Spleen (tissue), 11 donors: ENCODE results near the gene EPX. TPM values are rescaled to one million over a fixed set of nuclear protein-coding genes. Genes with fewer than 3 reads are reported as not detected.
A peak's percentile ranks its signal among the peaks of the same experiment; 100 is the strongest.

Experiments used
- DNase-seq: peaks from one replicate; pipeline ENCODE4 v3.0.0-alpha.2; 2020
- H3K27ac ChIP-seq, 8 donors: fragments of 200-600 bp; sonication (generic) in 7 of 8; 1 replicate in 4 of 8; 2 replicates in 4 of 8; pipeline versions ENCODE4 v1.5.0 to v1.8.0; 2016 to 2021; ENCODE audit warnings: inconsistent platforms in 4 of 8, mild to moderate bottlenecking in 4 of 8, moderate library complexity in 1 of 8
- H3K27me3 ChIP-seq, 7 donors: fragments of 200-600 bp; sonication (generic) in 6 of 7; replicated peaks in 1 of 7; 1 replicate in 4 of 7; 2 replicates in 3 of 7; pipeline versions ENCODE4 v1.5.0 to v1.8.0; 2016 to 2021; ENCODE audit warnings: inconsistent platforms in 3 of 7, mild to moderate bottlenecking in 1 of 7
- H3K36me3 ChIP-seq, 6 donors: fragments of 200-600 bp; sonication (generic) in 5 of 6; 1 replicate in 4 of 6; 2 replicates in 2 of 6; pipeline versions ENCODE4 v1.5.0 to v1.8.0; 2016 to 2021; ENCODE audit warnings: inconsistent platforms in 2 of 6
- H3K4me1 ChIP-seq, 6 donors: fragments of 200-600 bp; sonication (generic) in 5 of 6; 1 replicate in 3 of 6; 2 replicates in 3 of 6; pipeline versions ENCODE4 v1.5.0 to v1.8.0; 2016 to 2021; ENCODE audit warnings: inconsistent platforms in 3 of 6
- H3K4me3 ChIP-seq, 8 donors: fragments of 200-600 bp; sonication (generic) in 7 of 8; 1 replicate in 4 of 8; 2 replicates in 4 of 8; pipeline versions ENCODE4 v1.5.0 to v1.8.0; 2016 to 2021; ENCODE audit warnings: inconsistent platforms in 4 of 8, mild to moderate bottlenecking in 4 of 8, moderate library complexity in 2 of 8
- H3K9me3 ChIP-seq, 8 donors: fragments of 200-600 bp; sonication (generic) in 7 of 8; 1 replicate in 4 of 8; 2 replicates in 4 of 8; pipeline versions ENCODE4 v1.5.0 to v1.8.0; 2016 to 2021; ENCODE audit warnings: inconsistent platforms in 4 of 8
- POLR2A ChIP-seq, 3 donors: fragments of 450-650 bp; IDR thresholded peaks; one replicate each; pipeline ENCODE4 v1.5.1; 2017; ENCODE audit warnings: antibody characterized with exemption in 3 of 3, mild to moderate bottlenecking in 1 of 3
- POLR2AphosphoS5 ChIP-seq, 3 donors: sonication (generic); formaldehyde crosslinking; IDR thresholded peaks; one replicate each; pipeline ENCODE4 v1.5.1; 2017; ENCODE audit warnings: antibody characterized with exemption in 3 of 3
- WGBS, 5 donors: extraction: QIAGEN DNeasy Blood & Tissue Kit in 3 of 5; methylation state at CpG; one replicate each; pipeline versions ENCODE4 v1.1.5 to v1.1.7; 2013 to 2018; 5-methylcytosine and 5-hydroxymethylcytosine counted together
- intact Hi-C: fragments of 100-400 bp; cut with DNase I; formaldehyde crosslinking; loops from one replicate; pipeline ENCODE4 v1.15.0; 2023; ENCODE audit warnings: low total_unique reads
- polyA plus RNA-seq, 3 donors: library from polyadenylated mRNA; stranded (reverse); fragments of 200-250 nt; gene quantifications; one replicate each; pipeline ENCODE4 v1.2.1, GENCODE V29; 2013
- total RNA-seq, 7 donors: library from RNA; depleted of rRNA in 3 of 7; stranded (reverse); fragments of >200 nt in 3 of 7; fragmentation: NEBNext Ultra II Directional in 4 of 7; extraction: Animal tissue kit (Norgen Biotek cat#: 25700) in 4 of 7; gene quantifications; one replicate each; pipeline versions ENCODE4 v1.1.0 to v1.2.1, GENCODE V29; 2016 to 2021
- TF ChIP-seq, protein P1 (sequence below), 11 experiments: fragments of 200-600 bp in 7 of 11; fragments of 450-650 bp in 4 of 11; sonication (generic) in 4 of 11; IDR thresholded peaks in 8 of 11; conservative IDR thresholded peaks in 3 of 11; 1 replicate in 7 of 11; 2 replicates in 4 of 11; pipeline versions ENCODE4 v1.4.0 to v1.8.0; 2016 to 2021; ENCODE audit warnings: antibody characterized with exemption in 11 of 11, inconsistent platforms in 4 of 11, mild to moderate bottlenecking in 1 of 11
- donor health status: healthy with polysubstance abuse.
- donor health status: DM: no; HTN: no; CAD: no; lungs with moderate emphysema.
- donor health status: DM: no; HTN: no; CAD: no.
- donor health status: Bipolar disorder and iron deficiency.
- donor health status: healthy.
- donor health status: DM: no; HTN: no; CAD: no.
- donor health status: DM: yes; HTN: yes; CAD: no.

The EPX gene
- total and polyA plus RNA-seq, 10 donors = 0.24 to 3.9 (median 1.2) TPM; not detected in 1

- no peak for DNase-seq
- Histone ChIP-seq H3K9me3 (no peaks in the 10 kb centered on the region), H3K27me3 (peaks cover 0 to 19% (median 4%) of the 10 kb centered on the region in 7 donors), H3K4me3 (no peak within 1 kb of the TSS), H3K27ac (no peak within 1 kb of the TSS), H3K36me3 (no peaks in the 10 kb centered on the region), H3K4me1 (peaks cover 0 to 20% (median 2%) of the 10 kb centered on the region in 6 donors)
- WGBS, 5 donors = 63 to 75% (median 70%) methylated on average over 6 of the region's 6 CpGs
- intact Hi-C loops = no loop called here
- TF ChIP-seq, protein P1, sequence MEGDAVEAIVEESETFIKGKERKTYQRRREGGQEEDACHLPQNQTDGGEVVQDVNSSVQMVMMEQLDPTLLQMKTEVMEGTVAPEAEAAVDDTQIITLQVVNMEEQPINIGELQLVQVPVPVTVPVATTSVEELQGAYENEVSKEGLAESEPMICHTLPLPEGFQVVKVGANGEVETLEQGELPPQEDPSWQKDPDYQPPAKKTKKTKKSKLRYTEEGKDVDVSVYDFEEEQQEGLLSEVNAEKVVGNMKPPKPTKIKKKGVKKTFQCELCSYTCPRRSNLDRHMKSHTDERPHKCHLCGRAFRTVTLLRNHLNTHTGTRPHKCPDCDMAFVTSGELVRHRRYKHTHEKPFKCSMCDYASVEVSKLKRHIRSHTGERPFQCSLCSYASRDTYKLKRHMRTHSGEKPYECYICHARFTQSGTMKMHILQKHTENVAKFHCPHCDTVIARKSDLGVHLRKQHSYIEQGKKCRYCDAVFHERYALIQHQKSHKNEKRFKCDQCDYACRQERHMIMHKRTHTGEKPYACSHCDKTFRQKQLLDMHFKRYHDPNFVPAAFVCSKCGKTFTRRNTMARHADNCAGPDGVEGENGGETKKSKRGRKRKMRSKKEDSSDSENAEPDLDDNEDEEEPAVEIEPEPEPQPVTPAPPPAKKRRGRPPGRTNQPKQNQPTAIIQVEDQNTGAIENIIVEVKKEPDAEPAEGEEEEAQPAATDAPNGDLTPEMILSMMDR (IDR thresholded peaks at IDR 0.05 in 8 of 11, conservative IDR thresholded peaks at IDR 0.05 in 3 of 11) = no peak
- no peak for TF ChIP-seq POLR2AphosphoS5 (IDR thresholded peaks at IDR 0.05)
- no peak for TF ChIP-seq POLR2A (IDR thresholded peaks at IDR 0.05)
These were observed 25.8 kb upstream of the EPX start, which contains the start of gene OR4D2 for GRCh38 chr17:58166682-58167081. Gene OR4D2, plus strand, starts transcription at chr17:58166982. Its CDS starts 2,674 bp downstream, at chr17:58169656.

- peaks cover 0 to 22% (median 4%) of the 10 kb centered on the region in 7 donors for H3K27me3 ChIP-seq
- H3K9me3 ChIP-seq = no peaks in the 10 kb centered on the region
- DNase-seq = no peak
- intact Hi-C loops = loop anchor here (5.0 kb wide), 1 partner anchor 48 kb away; no protein-coding TSS in a partner anchor
- H3K36me3 ChIP-seq = no peaks in the 10 kb centered on the region
- TF ChIP-seq POLR2A (IDR thresholded peaks at IDR 0.05) (no peak), POLR2AphosphoS5 (IDR thresholded peaks at IDR 0.05) (no peak)
- TF ChIP-seq, protein P1 (IDR thresholded peaks at IDR 0.05 in 8 of 11, conservative IDR thresholded peaks at IDR 0.05 in 3 of 11) = no peak
- peak overlapping the region in 4 of 8 donors; percentile 50 to 82 (median 56) for H3K27ac ChIP-seq
- H3K4me1 ChIP-seq = peaks cover 0 to 27% (median 5%) of the 10 kb centered on the region in 6 donors
- WGBS, 5 donors = 20 to 39% (median 25%) methylated on average over 4 of the region's 4 CpGs
- H3K4me3 ChIP-seq = no peak overlapping the region
These were observed 21.9 kb upstream of the EPX start for GRCh38 chr17:58170622-58171021.

- peaks cover 0 to 22% (median 8%) of the 10 kb centered on the region in 7 donors for H3K27me3 ChIP-seq
- H3K4me1 ChIP-seq = peaks cover 0 to 27% (median 5%) of the 10 kb centered on the region in 6 donors
- no peak for TF ChIP-seq POLR2AphosphoS5 (IDR thresholded peaks at IDR 0.05)
- no peak for TF ChIP-seq POLR2A (IDR thresholded peaks at IDR 0.05)
- TF ChIP-seq, protein P1 (IDR thresholded peaks at IDR 0.05 in 8 of 11, conservative IDR thresholded peaks at IDR 0.05 in 3 of 11) = peak; percentile 31 to 72 (median 55)
- H3K9me3 ChIP-seq = no peaks in the 10 kb centered on the region
- intact Hi-C loops = loop anchor here (5.0 kb wide), 1 partner anchor 50 kb away; no protein-coding TSS in a partner anchor
- H3K36me3 ChIP-seq = no peaks in the 10 kb centered on the region
- H3K4me3 ChIP-seq = no peak overlapping the region
- peak overlapping the region in 2 of 8 donors; percentile 16 to 82 for H3K27ac ChIP-seq
- DNase-seq = no peak
- WGBS, 5 donors = 31 to 41% (median 38%) methylated on average over 2 of the region's 2 CpGs
These were observed 20.0 kb upstream of the EPX start for GRCh38 chr17:58172369-58173071.

GRCh38 chr17:58174871-58175270 is 17.7 kb upstream of the EPX start:
- intact Hi-C loops = loop anchor here (5.0 kb wide), 1 partner anchor 53 kb away; no protein-coding TSS in a partner anchor
- Histone ChIP-seq H3K4me3 (no peak overlapping the region), H3K27ac (no peak overlapping the region), H3K27me3 (peaks cover 0 to 18% (median 0%) of the 10 kb centered on the region in 7 donors), H3K36me3 (no peaks in the 10 kb centered on the region), H3K9me3 (no peaks in the 10 kb centered on the region), H3K4me1 (peaks cover 0 to 25% (median 5%) of the 10 kb centered on the region in 6 donors)
- WGBS, 5 donors = 48 to 64% (median 56%) methylated on average over 3 of the region's 3 CpGs
- no peak for TF ChIP-seq POLR2A (IDR thresholded peaks at IDR 0.05)
- TF ChIP-seq, protein P1 (IDR thresholded peaks at IDR 0.05 in 8 of 11, conservative IDR thresholded peaks at IDR 0.05 in 3 of 11) = no peak
- TF ChIP-seq POLR2AphosphoS5 (IDR thresholded peaks at IDR 0.05) = no peak
- DNase-seq = no peak
